Measurements from ENCODE around the gene TMEM43.

TMEM43 gene

DNA sequence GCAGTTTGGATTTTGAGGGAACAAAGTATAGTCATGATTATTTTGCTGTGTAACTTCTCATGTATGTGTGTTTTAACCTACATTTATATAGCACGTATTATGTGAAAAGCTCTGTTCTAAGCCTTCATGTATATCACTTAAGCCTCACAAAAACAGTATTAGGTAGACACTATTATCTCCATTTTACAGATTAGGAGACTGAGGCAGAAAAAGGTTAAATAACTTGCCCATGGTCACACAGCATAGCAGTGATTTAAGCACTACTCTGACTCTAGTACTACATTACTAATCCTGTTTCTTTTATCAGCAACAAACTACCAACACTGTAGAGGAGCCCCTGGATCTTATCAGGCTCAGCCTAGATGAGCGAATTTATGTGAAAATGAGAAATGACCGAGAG is 56.4 kb downstream of the TMEM43 start:
- no peak for DNase-seq

DNA sequence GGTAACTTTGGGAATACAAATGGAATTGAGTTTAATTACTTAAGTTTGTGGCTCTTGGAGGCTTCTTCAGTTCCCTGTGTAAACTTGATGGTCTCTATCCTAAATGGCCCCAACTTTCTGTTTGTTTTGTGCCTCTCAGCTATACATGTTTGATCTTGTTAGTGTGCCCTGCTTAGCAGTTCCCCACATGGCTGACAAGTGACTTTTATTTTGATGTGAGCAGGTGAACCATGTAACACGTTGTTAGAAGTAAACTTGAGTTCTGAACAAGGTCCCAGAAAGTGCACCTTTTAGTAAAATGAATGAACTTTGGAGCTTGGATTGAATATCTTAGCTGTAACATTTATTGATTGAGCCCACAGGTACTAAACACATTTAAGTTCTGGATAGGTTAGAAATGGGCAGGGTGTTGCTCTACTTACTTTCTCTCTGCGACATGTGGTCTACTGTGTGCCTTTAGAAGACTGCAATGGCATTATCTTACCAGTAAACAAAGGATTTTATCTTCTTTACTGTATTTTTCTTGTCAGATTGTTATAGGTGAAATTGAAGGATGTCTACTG is 58.2 kb downstream of the TMEM43 start:
- DNase-seq = no peak

DNA sequence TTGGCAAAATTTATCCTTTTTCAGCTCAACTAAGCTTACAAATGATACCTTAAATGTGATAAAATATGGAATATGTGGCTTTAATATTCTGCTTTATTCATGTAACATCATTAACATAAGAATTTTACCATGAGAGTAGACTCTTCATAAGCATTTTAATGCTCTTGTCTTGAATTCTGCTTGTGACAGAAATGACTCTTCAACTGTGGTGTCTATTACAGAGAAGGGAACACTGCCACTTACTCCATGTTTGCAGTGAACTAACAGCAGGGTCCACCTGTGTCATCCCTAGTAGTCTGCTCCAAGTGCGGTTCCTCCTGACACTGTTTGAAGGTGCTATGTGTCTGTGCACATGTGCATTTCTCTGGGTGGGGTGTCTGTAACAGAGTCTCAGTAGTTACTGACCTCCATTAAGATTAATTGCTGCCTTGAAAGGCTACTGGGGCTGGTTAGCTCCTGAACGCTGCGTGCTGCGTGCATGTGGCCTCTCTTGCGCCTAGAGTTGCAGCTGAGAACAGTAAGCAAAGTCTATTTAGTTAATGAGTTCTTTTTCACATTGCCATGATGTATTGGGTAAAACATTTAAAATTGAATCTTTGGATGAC is 62.1 kb downstream of the TMEM43 start:
- no peak for DNase-seq

DNA sequence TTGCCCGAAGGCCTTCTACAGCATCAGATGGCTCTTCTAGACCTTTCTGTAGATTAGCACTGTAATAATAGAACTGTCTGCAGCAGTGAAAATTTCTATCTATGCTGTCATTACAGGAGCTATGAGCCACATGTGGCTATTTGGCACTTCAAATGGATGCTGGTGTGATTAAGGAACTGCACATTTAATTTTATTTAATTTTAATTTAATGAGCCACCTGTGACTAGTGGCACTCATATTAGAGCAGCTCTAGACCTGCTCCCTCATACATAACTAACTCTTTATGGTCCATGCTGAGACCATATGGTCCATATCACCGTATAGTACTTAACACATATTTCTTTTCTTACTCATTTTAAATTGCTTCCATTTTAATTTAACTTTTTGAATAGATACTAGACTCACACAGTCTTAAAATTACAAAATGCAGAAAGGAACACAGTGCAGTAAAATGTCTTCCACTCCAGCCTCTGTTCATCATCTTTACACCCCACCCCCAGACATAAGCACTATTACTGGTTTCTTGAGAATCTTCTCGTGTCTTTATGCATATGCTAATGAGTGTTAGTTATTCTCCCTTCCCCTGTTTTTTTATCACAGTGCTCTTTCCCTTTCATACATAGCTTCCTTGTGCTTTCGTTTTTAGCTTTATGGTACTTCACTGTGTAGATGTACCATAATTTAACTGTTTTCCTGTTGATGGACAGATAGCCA is 63.3 kb downstream of the TMEM43 start:
- no peak for DNase-seq
